ENCODE results near the gene KRTAP13-2.

GRCh38 chr21:30415993-30416392, 43.9 kb upstream of the KRTAP13-2 start:
- TF ChIP-seq, protein P1, sequence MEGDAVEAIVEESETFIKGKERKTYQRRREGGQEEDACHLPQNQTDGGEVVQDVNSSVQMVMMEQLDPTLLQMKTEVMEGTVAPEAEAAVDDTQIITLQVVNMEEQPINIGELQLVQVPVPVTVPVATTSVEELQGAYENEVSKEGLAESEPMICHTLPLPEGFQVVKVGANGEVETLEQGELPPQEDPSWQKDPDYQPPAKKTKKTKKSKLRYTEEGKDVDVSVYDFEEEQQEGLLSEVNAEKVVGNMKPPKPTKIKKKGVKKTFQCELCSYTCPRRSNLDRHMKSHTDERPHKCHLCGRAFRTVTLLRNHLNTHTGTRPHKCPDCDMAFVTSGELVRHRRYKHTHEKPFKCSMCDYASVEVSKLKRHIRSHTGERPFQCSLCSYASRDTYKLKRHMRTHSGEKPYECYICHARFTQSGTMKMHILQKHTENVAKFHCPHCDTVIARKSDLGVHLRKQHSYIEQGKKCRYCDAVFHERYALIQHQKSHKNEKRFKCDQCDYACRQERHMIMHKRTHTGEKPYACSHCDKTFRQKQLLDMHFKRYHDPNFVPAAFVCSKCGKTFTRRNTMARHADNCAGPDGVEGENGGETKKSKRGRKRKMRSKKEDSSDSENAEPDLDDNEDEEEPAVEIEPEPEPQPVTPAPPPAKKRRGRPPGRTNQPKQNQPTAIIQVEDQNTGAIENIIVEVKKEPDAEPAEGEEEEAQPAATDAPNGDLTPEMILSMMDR (IDR thresholded peaks at IDR 0.05) = no peak
- TF ChIP-seq POLR2A (IDR thresholded peaks at IDR 0.05) (no peak), POLR2AphosphoS5 (IDR thresholded peaks at IDR 0.05) (no peak)

Data from prostate gland (tissue), 2 donors.